ENCODE results near the gene RAB6D.
"Not testable (repeated sequence)": the region's sequence is repeated elsewhere in the genome, so short reads cannot be mapped to it uniquely, and the experiment has no call there.

The RAB6D gene

GRCh38 chr2:131363703-131364186, at the start of gene RAB6D:
Gene RAB6D, minus strand, starts transcription at chr2:131364168. Its CDS starts 448 bp downstream, at chr2:131363720.
- DNase-seq, result not testable (repeated sequence)

DNA sequence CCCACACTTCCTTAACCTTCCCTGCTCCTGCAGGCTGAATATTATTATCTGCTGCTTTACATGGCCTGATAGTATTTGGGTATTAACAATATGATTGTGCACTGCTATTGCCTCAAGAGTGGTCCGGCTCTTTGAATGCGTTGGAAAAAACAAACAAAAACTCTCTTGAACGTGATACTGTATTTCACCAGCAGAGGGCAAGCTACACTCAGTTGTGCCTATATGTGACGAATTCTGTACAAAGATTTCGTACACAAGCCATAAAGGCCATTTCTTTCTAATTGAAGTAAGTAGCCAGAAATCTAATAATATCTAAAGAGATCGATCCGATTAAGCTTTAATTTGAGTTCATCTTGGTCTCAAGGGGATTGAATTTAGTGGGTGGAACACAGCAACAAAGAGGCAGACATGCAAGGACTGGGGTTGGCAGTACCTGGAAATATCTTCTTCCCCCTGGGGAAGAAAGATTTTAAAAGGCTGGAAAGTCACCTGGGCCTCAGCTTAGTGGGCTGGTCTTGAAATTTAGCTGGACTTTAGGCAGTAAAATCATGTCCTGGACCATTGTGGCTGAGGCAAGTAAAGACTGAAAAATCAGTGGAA, 49.3 kb upstream of the RAB6D start:
- no peak for DNase-seq

- no peak for DNase-seq
Observed at GRCh38 chr2:131410173-131410572, 46.2 kb upstream of the RAB6D start.

GRCh38 chr2:131408778-131409177, 44.8 kb upstream of the RAB6D start:
- no peak for DNase-seq

DNA sequence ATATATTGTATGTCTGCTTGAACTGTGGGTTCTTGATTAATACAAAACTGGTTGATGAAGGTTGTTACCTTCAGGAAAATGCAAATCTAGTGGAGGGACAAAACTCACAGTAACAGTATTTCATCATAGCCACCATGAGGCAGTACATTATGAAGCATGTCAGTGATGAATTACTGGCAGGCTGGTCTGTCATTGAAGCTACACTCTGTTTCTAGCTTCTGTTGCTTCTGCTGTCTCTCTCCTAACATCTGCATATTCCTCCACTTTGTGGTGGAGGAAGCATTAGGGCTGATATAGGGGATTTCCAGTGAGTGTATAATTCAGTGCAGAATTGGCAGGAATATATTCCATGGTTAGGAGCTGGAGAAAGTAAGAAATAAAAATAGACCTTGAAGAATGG, 44.2 kb upstream of the RAB6D start:
- DNase-seq, result no peak

DNA sequence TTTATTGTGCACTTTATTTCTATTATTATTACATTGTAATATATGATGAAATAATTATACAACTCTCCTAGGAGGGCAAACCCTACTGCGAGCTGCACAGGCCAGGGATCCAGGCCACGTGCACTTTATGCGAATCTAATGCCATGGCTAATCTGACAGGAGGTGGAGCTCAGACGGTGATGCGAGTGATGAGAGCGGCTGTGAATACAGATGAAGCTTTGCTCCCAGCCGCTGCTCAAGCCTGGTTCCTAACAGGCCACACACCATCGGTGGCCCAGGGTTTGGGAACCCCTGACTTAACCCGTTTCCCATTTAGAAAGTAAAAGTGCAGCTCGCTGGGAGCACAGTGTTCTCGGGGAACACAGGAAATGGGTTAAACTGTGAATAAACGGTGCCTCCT, 40.8 kb upstream of the RAB6D start:
- no peak for DNase-seq

GRCh38 chr2:131402320-131403039, 38.5 kb upstream of the RAB6D start:
- DNase-seq, result no peak

- DNase-seq, result no peak
Observed at GRCh38 chr2:131400849-131401248, 36.9 kb upstream of the RAB6D start.

GRCh38 chr2:131400441-131400840, 36.5 kb upstream of the RAB6D start:
- not testable (repeated sequence) for DNase-seq

DNA sequence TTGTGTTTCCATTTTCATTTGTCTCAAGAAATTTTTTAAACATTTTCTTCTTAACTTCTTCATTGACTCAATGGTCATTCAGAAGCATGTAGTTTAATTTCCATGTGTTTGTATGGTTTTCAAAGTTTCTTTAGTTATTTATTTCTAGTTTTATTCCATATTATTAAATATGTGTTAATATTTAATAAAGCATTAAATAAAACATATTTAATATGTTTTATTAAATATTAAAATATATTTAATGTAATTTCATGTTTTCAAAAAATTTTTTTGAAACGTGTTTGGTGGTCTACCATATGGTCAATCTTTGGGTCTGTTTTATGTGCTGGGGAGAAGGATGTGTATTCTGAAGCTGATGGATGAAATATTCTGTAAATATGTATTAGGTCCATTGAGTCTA, 32.2 kb upstream of the RAB6D start:
- not testable (repeated sequence) for DNase-seq

DNA sequence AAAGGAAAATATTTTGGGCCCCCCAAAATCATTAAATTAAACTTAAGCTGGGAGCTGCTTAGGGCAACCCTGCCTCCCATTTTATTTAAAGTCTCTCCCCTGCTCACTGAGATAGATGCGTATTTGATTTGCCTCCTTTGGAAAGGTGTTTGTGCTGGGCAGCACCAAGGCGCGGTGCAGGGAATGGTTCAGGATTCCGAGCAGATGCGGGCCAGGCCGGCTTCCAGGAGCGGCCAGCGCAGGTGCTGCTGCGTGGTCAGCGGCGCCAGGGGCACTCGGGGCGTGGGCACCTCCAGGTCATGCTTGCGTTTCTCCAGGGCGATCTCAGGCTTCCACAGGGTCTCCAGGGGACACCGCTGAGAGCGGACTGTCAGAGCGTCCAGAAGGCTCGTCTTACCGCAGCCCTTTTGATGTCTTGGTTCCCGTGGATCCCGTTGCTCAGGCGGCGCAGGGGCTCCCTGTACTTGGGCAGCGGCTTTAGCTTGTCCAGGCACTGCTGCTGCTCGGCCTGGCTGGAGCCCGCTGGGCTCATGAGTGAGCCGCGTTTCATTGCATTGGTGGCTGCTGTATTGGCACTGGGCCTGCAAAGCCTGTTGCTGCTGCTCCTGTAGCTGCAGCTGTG, 31.2 kb upstream of the RAB6D start:
- not testable (repeated sequence) for DNase-seq

GRCh38 chr2:131394147-131394931, 30.4 kb upstream of the RAB6D start:
- no peak for DNase-seq

DNA sequence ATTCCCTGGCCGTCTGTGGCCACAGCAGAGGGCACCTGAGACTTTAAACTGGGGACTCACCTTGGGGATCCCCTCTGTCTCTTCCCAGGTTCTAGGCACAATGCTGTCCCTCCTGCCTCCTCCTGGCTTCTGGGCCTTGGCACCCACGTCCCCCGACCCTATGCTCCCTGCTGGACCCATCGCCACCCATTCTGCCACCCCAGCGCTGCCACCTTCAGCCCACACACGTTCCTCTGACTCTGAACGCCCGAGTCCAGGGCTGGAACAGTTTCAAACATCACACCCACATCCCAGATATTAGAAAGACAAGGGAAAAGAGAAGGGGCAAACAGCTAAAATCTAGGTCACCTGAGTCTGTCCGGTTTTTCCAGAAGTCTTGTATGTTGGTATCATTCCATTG, 28.0 kb upstream of the RAB6D start:
- not testable (repeated sequence) for DNase-seq

GRCh38 chr2:131391471-131391870, 27.5 kb upstream of the RAB6D start:
- DNase-seq, result not testable (repeated sequence)

GRCh38 chr2:131390495-131391130, 26.6 kb upstream of the RAB6D start:
- DNase-seq, result not testable (repeated sequence)

DNA sequence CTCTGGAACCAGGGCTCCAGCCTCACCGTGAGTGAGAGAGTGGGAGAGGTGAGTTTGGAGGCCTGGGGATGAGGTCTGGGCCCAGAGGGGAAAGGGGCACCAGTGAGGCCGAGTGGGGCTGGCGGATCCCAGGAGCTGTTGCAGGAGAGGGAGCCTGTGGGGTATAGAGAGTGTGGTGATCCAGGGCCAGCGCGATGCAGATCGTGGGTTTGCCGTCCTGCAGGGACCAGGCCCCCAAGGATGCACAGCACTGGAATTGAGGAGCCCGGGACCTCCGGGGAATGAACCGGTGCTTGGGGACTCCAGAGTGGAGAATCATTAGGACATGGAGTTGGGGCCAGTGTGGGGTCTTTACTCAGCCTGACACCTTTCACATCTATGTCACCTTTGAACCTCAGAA, 25.7 kb upstream of the RAB6D start:
- DNase-seq, result no peak

- DNase-seq, result not testable (repeated sequence)
Observed at GRCh38 chr2:131388834-131389233, 24.9 kb upstream of the RAB6D start.

- DNase-seq, result not testable (repeated sequence)
Observed at GRCh38 chr2:131373111-131373510, 9.1 kb upstream of the RAB6D start.

- no peak for DNase-seq
Observed at GRCh38 chr2:131369954-131370353, 6.0 kb upstream of the RAB6D start.

DNA sequence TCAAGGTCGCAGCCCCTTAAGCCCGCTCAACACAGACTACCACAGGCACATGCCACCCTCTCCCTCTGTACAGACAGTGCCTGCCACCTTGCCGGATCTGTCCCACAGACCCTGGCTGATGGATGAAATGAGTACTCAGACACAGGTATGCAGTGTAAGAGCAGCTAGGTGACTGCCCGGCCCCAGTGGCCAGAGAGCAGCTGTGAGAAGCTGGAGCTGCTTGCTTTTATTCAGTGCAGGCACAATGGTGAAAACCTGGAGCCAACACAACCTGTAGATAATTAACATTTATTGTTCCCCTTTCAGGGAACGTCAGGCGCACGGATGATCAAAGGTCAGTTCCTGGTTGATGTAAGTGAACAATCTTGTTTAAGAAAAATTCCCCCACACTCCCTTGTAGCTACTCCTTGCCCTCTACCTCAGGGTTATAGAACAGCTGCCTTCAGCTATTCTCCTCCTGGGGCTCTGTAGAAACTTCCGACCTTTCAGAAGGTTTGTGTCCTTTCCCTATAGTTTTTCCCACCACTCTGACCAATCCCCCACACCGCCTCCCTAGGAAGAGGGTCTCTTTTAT, 4.6 kb upstream of the RAB6D start:
- not testable (repeated sequence) for DNase-seq

DNA sequence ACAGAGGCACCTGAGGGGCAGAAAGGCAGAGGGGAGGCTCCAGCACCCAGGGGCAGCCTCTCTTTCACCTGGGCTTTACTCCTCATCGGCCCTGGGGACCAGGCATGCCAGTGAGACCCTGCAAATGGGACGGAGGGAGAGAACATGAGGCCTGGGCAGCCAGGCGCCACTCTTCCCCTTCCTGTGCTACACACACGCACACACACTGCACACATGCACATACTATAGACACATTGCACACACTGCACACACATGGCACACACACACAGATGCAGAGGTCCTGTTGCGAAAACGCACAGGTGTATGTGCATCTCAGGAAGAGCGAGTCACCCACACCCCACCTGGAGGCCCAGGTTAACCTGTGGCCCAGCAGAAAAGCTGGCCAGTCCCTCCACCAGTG, 3.4 kb upstream of the RAB6D start:
- no peak for DNase-seq

DNA sequence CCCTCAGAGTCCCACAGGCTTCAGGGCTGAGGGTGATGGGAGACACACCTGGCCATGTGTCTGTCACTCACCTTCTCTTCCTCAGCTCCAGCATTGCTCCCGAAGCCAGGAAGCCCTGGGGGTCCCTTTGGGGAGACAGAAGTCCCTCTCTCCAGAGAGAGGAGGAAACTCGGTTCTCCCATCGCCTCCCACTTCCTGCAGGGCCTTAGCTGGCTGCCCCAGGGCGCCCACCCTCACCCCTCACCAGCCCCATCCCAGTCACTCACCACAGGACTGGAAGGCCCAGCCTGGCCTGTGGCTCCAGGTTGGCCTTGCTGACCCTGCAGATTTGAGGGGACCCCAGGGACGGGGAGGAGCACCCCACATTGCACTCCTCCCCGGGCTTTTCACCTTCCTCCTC, 2.7 kb upstream of the RAB6D start:
- no peak for DNase-seq
